CD14-positive monocyte (primary cell): ENCODE data around the gene VRK3. TPM values are rescaled to one million over a fixed set of nuclear protein-coding genes. Genes with fewer than 3 reads are reported as not detected.

Source experiments
- DNase-seq, 3 donors: peaks; one replicate each; pipeline ENCODE4 v3.0.0-alpha.2; 2011 to 2022
- H2AFZ ChIP-seq: 2 replicates; pipeline ENCODE4 v1.6.0; 2012; ENCODE audit warnings: mild to moderate bottlenecking, low read depth, low read length, inconsistent platforms; ENCODE audit not compliant: insufficient read depth, poor library complexity, severe bottlenecking
- H3K27ac ChIP-seq, 2 donors: 1 replicate in 1 of 2; 2 replicates in 1 of 2; pipeline ENCODE4 v1.5.1; 2012 to 2013; ENCODE audit warnings: low read length in 2 of 2, control low read depth in 1 of 2, inconsistent platforms in 1 of 2, low read depth in 1 of 2, mild to moderate bottlenecking in 1 of 2
- H3K27me3 ChIP-seq, 2 donors: one replicate each; pipeline versions ENCODE4 v1.6.0 to v1.6.1; 2011 to 2013; ENCODE audit warnings: low read length in 2 of 2; ENCODE audit not compliant: control insufficient read depth in 2 of 2, insufficient read depth in 2 of 2
- H3K36me3 ChIP-seq, 2 donors: replicated peaks in 1 of 2; 1 replicate in 1 of 2; 2 replicates in 1 of 2; pipeline versions ENCODE4 v1.5.1 to v1.6.1; 2012 to 2013; ENCODE audit warnings: low read length in 2 of 2, control low read depth in 1 of 2, inconsistent platforms in 1 of 2, mild to moderate bottlenecking in 1 of 2; ENCODE audit not compliant: insufficient read depth in 2 of 2, control insufficient read depth in 1 of 2
- H3K4me1 ChIP-seq, 2 donors: 1 replicate in 1 of 2; 2 replicates in 1 of 2; pipeline versions ENCODE4 v1.5.1 to v1.6.1; 2012 to 2013; ENCODE audit warnings: low read length in 2 of 2, control low read depth in 1 of 2, inconsistent platforms in 1 of 2, mild to moderate bottlenecking in 1 of 2, moderate library complexity in 1 of 2; ENCODE audit not compliant: insufficient read depth in 2 of 2, control insufficient read depth in 1 of 2
- H3K4me2 ChIP-seq: replicated peaks from 2 replicates; pipeline ENCODE3; 2012; ENCODE audit warnings: low read length, moderate library complexity, mild to moderate bottlenecking; ENCODE audit not compliant: poor library complexity, severe bottlenecking; ENCODE audit errors: extremely low read depth
- H3K4me3 ChIP-seq, 3 experiments: fragments of 200-600 bp in 1 of 3; sonication (generic) in 1 of 3; replicated peaks in 1 of 3; 1 replicate in 2 of 3; 2 replicates in 1 of 3; pipeline ENCODE4 v1.5.1; 2011 to 2013; ENCODE audit warnings: low read length in 3 of 3, mild to moderate bottlenecking in 3 of 3, control low read depth in 2 of 3, low read depth in 2 of 3, inconsistent platforms in 1 of 3, moderate library complexity in 1 of 3
- H3K79me2 ChIP-seq: 2 replicates; pipeline ENCODE4 v1.6.0; 2012; ENCODE audit warnings: mild to moderate bottlenecking, control low read depth, inconsistent platforms, low read length, moderate library complexity; ENCODE audit not compliant: insufficient read depth
- H3K9ac ChIP-seq: 2 replicates; pipeline ENCODE4 v1.6.0; 2017; ENCODE audit warnings: low read length, mild to moderate bottlenecking; ENCODE audit not compliant: insufficient read depth, poor library complexity, severe bottlenecking
- H3K9me3 ChIP-seq, 2 donors: replicated peaks in 1 of 2; 1 replicate in 1 of 2; 2 replicates in 1 of 2; pipeline versions ENCODE4 v1.5.1 to v1.6.1; 2012 to 2013; ENCODE audit warnings: low read length in 2 of 2, control low read depth in 1 of 2; ENCODE audit not compliant: control insufficient read depth in 1 of 2, insufficient read depth in 1 of 2
- H4K20me1 ChIP-seq: 2 replicates; pipeline ENCODE4 v1.6.0; 2012; ENCODE audit warnings: mild to moderate bottlenecking, low read length, control low read depth, moderate library complexity; ENCODE audit not compliant: insufficient read depth
- H3K27ac Mint-ChIP-seq, 7 donors: one replicate each; pipeline ENCODE4 v1.8.0; 2020; ENCODE audit warnings: mild to moderate bottlenecking in 7 of 7, mixed read lengths in 7 of 7, moderate library complexity in 6 of 7, inconsistent platforms in 2 of 7
- H3K27me3 Mint-ChIP-seq, 3 donors: one replicate each; pipeline ENCODE4 v1.8.0; 2021 to 2022; ENCODE audit warnings: low read depth in 3 of 3, mild to moderate bottlenecking in 3 of 3, mixed read lengths in 3 of 3, moderate library complexity in 3 of 3, inconsistent platforms in 1 of 3
- H3K36me3 Mint-ChIP-seq, 2 donors: one replicate each; pipeline ENCODE4 v1.8.0; 2020; ENCODE audit warnings: mixed read lengths in 2 of 2, inconsistent platforms in 1 of 2, mild to moderate bottlenecking in 1 of 2
- H3K4me1 Mint-ChIP-seq: one replicate; pipeline ENCODE4 v1.8.0; 2020; ENCODE audit warnings: mild to moderate bottlenecking, mixed read lengths
- H3K4me3 Mint-ChIP-seq, 2 donors: one replicate each; pipeline ENCODE4 v1.8.0; 2020; ENCODE audit warnings: mild to moderate bottlenecking in 2 of 2, mixed read lengths in 2 of 2, moderate library complexity in 1 of 2
- H3K9me3 Mint-ChIP-seq, 7 donors: one replicate each; pipeline ENCODE4 v1.8.0; 2020 to 2022; ENCODE audit warnings: mixed read lengths in 7 of 7, mild to moderate bottlenecking in 6 of 7, moderate library complexity in 6 of 7, inconsistent platforms in 2 of 7
- WGBS: methylation state at CpG from one replicate; pipeline ENCODE4 v1.1.5; 2013; ENCODE audit warnings: missing lambda C conversion rate; ENCODE audit not compliant: insufficient coverage; 5-methylcytosine and 5-hydroxymethylcytosine counted together
- intact Hi-C, 2 donors: fragments of 100-400 bp; cut with micrococcal nuclease; formaldehyde crosslinking; loops; one replicate each; pipeline versions ENCODE4 v1.15.0 to v1.15.1; 2023
- polyA plus RNA-seq, 3 donors: library from polyadenylated mRNA; depleted of rRNA in 1 of 3; unstranded in 2 of 3; stranded (reverse) in 1 of 3; fragments of 300-500 nt in 2 of 3; fragments of >200 nt in 1 of 3; fragmentation: Illumina TruSeq in 2 of 3; gene quantifications; 1 replicate in 2 of 3; 2 replicates in 1 of 3; pipeline ENCODE4 v1.2.3, GENCODE V29; 2012 to 2021
- TF ChIP-seq, protein P1 (sequence below): fragments of 200-600 bp; IDR thresholded peaks from one replicate; pipeline ENCODE4 v1.8.0; 2022; ENCODE audit warnings: antibody characterized with exemption, mild to moderate bottlenecking

Gene VRK3
- polyA plus RNA-seq, 3 donors, result 42.8 to 47.3 (median 46.8) TPM

DNA sequence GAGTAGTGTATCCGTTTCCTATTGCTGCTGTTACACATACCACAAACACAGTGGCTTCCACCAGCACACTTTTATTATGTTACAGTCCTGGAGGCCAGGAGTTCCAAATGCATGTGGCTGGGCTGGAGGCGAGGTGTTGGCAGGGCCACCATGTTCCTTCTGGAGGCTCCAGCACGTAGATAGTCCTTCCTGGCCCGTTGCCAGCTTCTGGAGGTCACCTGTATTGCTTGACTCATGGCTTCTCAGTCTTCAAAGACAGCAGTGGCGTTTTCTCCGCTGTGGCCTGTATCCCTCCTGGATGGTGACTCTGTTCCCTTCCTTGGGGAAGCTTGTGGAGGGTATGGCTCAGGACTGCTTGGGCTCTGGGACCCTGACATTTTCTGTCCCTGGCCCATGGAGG is 15.8 kb upstream of the VRK3 start:
- Mint-ChIP-seq H3K4me1 (no peaks in the 10 kb centered on the region), H3K27me3 (peaks cover 0 to 2% (median 2%) of the 10 kb centered on the region in 3 donors), H3K9me3 (peaks cover 34 to 45% (median 41%) of the 10 kb centered on the region in 7 donors), H3K4me3 (no peak overlapping the region), H3K27ac (peak overlapping the region in 3 of 7 donors; percentile 14 to 62 (median 44)), H3K36me3 (peaks cover 81 to 89% of the 10 kb centered on the region in 2 donors)
- no peak overlapping the region for H3K4me2 ChIP-seq
- no peak overlapping the region for H3K9ac ChIP-seq
- H4K20me1 ChIP-seq, result no peaks in the 10 kb centered on the region
- no peaks in the 10 kb centered on the region for H3K79me2 ChIP-seq
- H3K4me1 ChIP-seq, result no peaks in the 10 kb centered on the region
- no peak overlapping the region for H2AFZ ChIP-seq
- H3K27me3 ChIP-seq, result no peaks in the 10 kb centered on the region
- no peak for DNase-seq
- no peak overlapping the region for H3K27ac ChIP-seq
- H3K4me3 ChIP-seq, result no peak overlapping the region
- H3K36me3 ChIP-seq, result peaks cover 79 to 93% of the 10 kb centered on the region in 2 donors
- intact Hi-C loops, result no loop called here
- peaks cover 34 to 36% of the 10 kb centered on the region in 2 donors for H3K9me3 ChIP-seq
- WGBS, result 100% methylated on average over 5 of the region's 6 CpGs
- TF ChIP-seq, protein P1, sequence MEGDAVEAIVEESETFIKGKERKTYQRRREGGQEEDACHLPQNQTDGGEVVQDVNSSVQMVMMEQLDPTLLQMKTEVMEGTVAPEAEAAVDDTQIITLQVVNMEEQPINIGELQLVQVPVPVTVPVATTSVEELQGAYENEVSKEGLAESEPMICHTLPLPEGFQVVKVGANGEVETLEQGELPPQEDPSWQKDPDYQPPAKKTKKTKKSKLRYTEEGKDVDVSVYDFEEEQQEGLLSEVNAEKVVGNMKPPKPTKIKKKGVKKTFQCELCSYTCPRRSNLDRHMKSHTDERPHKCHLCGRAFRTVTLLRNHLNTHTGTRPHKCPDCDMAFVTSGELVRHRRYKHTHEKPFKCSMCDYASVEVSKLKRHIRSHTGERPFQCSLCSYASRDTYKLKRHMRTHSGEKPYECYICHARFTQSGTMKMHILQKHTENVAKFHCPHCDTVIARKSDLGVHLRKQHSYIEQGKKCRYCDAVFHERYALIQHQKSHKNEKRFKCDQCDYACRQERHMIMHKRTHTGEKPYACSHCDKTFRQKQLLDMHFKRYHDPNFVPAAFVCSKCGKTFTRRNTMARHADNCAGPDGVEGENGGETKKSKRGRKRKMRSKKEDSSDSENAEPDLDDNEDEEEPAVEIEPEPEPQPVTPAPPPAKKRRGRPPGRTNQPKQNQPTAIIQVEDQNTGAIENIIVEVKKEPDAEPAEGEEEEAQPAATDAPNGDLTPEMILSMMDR, result no peak

DNA sequence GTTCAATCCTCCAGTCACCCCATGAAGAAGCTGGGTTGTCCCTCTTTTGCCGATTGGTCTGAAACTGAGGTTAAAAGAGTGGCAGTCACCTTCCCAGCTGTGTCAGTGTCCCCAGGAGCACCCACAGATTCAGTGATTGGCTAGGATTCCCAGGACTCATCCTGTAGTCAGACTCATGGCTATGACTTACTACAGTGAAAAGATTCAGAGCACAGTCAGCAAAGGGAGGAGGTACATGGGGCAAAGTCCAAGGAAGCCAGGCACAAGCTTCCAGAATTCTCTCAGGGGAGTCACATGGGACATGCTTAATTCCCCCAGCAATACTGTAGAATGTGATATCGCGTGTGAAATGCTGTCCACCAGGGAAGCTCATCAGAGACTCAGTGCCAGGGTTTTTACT is 14.8 kb upstream of the VRK3 start:
- WGBS, result 100% methylated on average over 3 of the region's 3 CpGs
- no peaks in the 10 kb centered on the region for H3K4me1 Mint-ChIP-seq
- Histone ChIP-seq H3K4me3 (no peak overlapping the region), H3K9ac (no peak overlapping the region), H4K20me1 (no peaks in the 10 kb centered on the region), H3K4me2 (no peak overlapping the region), H3K27ac (no peak overlapping the region), H3K4me1 (no peaks in the 10 kb centered on the region), H3K27me3 (no peaks in the 10 kb centered on the region), H3K36me3 (peaks cover 69 to 92% of the 10 kb centered on the region in 2 donors), H2AFZ (no peak overlapping the region), H3K9me3 (peaks cover 24 to 26% of the 10 kb centered on the region in 2 donors), H3K79me2 (no peaks in the 10 kb centered on the region)
- TF ChIP-seq, protein P1, result no peak
- intact Hi-C loops, result no loop called here
- no peak overlapping the region for H3K4me3 Mint-ChIP-seq
- peaks cover 0 to 2% (median 2%) of the 10 kb centered on the region in 3 donors for H3K27me3 Mint-ChIP-seq
- no peak for DNase-seq
- H3K36me3 Mint-ChIP-seq, result peaks cover 76 to 86% of the 10 kb centered on the region in 2 donors
- peak overlapping the region in 1 of 7 donors; percentile 17 for H3K27ac Mint-ChIP-seq
- H3K9me3 Mint-ChIP-seq, result peaks cover 24 to 37% (median 35%) of the 10 kb centered on the region in 7 donors
